B cell (primary cell): ENCODE data around the gene SASS6. TPM values are rescaled to one million over a fixed set of nuclear protein-coding genes. Genes with fewer than 3 reads are reported as not detected.

Experiments used
- ATAC-seq: fragments of 200-7000 bp; cut with Tn5 transposase; one replicate; pipeline ENCODE4 v1.10.0; 2021; ENCODE audit warnings: low read depth, mild to moderate bottlenecking, moderate number of reproducible peaks, moderate library complexity
- CTCF ChIA-PET: fragments of 350-600 bp; sonication (Branson Sonifier 250); formaldehyde crosslinking; loops from one replicate; lab custom pipeline; 2021; ENCODE audit warnings: antibody characterized with exemption, inconsistent platforms; lab: Charles Lee
- POLR2A ChIA-PET: fragments of 350-600 bp; sonication (Branson Sonifier 250); formaldehyde crosslinking; loops from one replicate; lab custom pipeline; 2021; ENCODE audit warnings: antibody characterized with exemption; lab: Charles Lee
- DNase-seq: peaks from one replicate; pipeline ENCODE4 v3.0.0; 2013
- H2AFZ ChIP-seq: 2 replicates; pipeline ENCODE4 v1.6.1; 2012; ENCODE audit warnings: mild to moderate bottlenecking, low read depth, low read length; ENCODE audit not compliant: insufficient read depth, poor library complexity, severe bottlenecking
- H3K27ac ChIP-seq, 2 donors: 1 replicate in 1 of 2; 2 replicates in 1 of 2; pipeline ENCODE4 v1.5.1; 2012 to 2013; ENCODE audit warnings: low read length in 2 of 2, mild to moderate bottlenecking in 2 of 2, moderate library complexity in 1 of 2
- H3K27me3 ChIP-seq, 4 experiments: fragments of 200-600 bp in 1 of 4; sonication (generic) in 1 of 4; replicated peaks in 1 of 4; 1 replicate in 2 of 4; 2 replicates in 2 of 4; pipeline versions ENCODE4 v1.6.1 to v1.7.0; 2013 to 2016; ENCODE audit warnings: low read length in 3 of 4, mild to moderate bottlenecking in 2 of 4, mixed read lengths in 1 of 4, moderate library complexity in 1 of 4; ENCODE audit not compliant: insufficient read depth in 4 of 4, control insufficient read depth in 3 of 4; ENCODE audit errors: control extremely low read depth in 1 of 4
- H3K36me3 ChIP-seq, 2 experiments: replicated peaks in 1 of 2; 1 replicate in 1 of 2; 2 replicates in 1 of 2; pipeline versions ENCODE4 v1.6.1 to v1.7.1; 2013; ENCODE audit warnings: low read length in 1 of 2; ENCODE audit not compliant: insufficient read depth in 2 of 2, control insufficient read depth in 1 of 2; ENCODE audit errors: control extremely low read depth in 1 of 2, extremely low read depth in 1 of 2
- H3K4me1 ChIP-seq, 2 donors: fragments of 200-600 bp in 1 of 2; sonication (generic) in 1 of 2; 1 replicate in 1 of 2; 2 replicates in 1 of 2; pipeline versions ENCODE4 v1.5.1 to v1.6.1; 2013 to 2017; ENCODE audit warnings: low read length in 2 of 2; ENCODE audit not compliant: control insufficient read depth in 2 of 2, insufficient read depth in 2 of 2
- H3K4me2 ChIP-seq: replicated peaks from 2 replicates; pipeline ENCODE3; 2012; ENCODE audit warnings: mild to moderate bottlenecking, low read depth, low read length; ENCODE audit not compliant: poor library complexity, severe bottlenecking
- H3K4me3 ChIP-seq, 5 experiments: fragments of 200-600 bp in 1 of 5; sonication (generic) in 1 of 5; 1 replicate in 3 of 5; 2 replicates in 2 of 5; pipeline versions ENCODE4 v1.5.1 to v1.7.0; 2011 to 2016; ENCODE audit warnings: low read length in 4 of 5, mild to moderate bottlenecking in 4 of 5, low read depth in 2 of 5, control low read depth in 1 of 5, moderate library complexity in 1 of 5; ENCODE audit not compliant: insufficient read depth in 1 of 5; ENCODE audit errors: control extremely low read depth in 1 of 5, extremely low read depth in 1 of 5
- H3K79me2 ChIP-seq: fragments of 200-600 bp; sonication (generic); one replicate; pipeline ENCODE4 v1.6.0; 2016; ENCODE audit warnings: low read length; ENCODE audit not compliant: control insufficient read depth, insufficient read depth
- H3K9ac ChIP-seq: fragments of 200-600 bp; sonication (generic); 2 replicates; pipeline ENCODE4 v1.6.1; 2017; ENCODE audit warnings: mild to moderate bottlenecking, low read length, moderate library complexity
- H3K9me3 ChIP-seq, 3 donors: one replicate each; pipeline versions ENCODE4 v1.6.1 to v1.7.1; 2013; ENCODE audit warnings: low read length in 2 of 3; ENCODE audit not compliant: control insufficient read depth in 2 of 3, insufficient read depth in 1 of 3; ENCODE audit errors: control extremely low read depth in 1 of 3
- H4K20me1 ChIP-seq: 2 replicates; pipeline ENCODE4 v1.6.0; 2012; ENCODE audit warnings: mild to moderate bottlenecking, low read length; ENCODE audit not compliant: insufficient read depth, control insufficient read depth, poor library complexity, severe bottlenecking
- H3K27ac Mint-ChIP-seq: one replicate; pipeline ENCODE4 v1.8.0; 2021; ENCODE audit warnings: mixed read lengths
- H3K27me3 Mint-ChIP-seq: one replicate; pipeline ENCODE4 v1.8.0; 2021; ENCODE audit warnings: mixed read lengths
- H3K4me1 Mint-ChIP-seq: one replicate; pipeline ENCODE4 v1.8.0; 2021; ENCODE audit warnings: mixed read lengths
- H3K4me3 Mint-ChIP-seq: one replicate; pipeline ENCODE4 v1.8.0; 2021; ENCODE audit warnings: mixed read lengths
- H3K9me3 Mint-ChIP-seq: one replicate; pipeline ENCODE4 v1.8.0; 2022; ENCODE audit warnings: mixed read lengths; ENCODE audit not compliant: insufficient read depth
- CTCF ChIP-seq: fragments of 200-600 bp; IDR thresholded peaks from one replicate; pipeline ENCODE4 v1.8.0; 2022; ENCODE audit warnings: antibody characterized with exemption, mild to moderate bottlenecking
- EZH2 ChIP-seq: IDR thresholded peaks from 2 replicates; pipeline ENCODE4 v1.6.1; 2012; ENCODE audit warnings: borderline replicate concordance, low read depth, mild to moderate bottlenecking, moderate library complexity, low read length; ENCODE audit not compliant: insufficient read depth, poor library complexity, severe bottlenecking
- whole genome bisulfite sequencing: methylation state at CpG from one replicate; pipeline ENCODE4 v1.1.5; 2013; ENCODE audit warnings: missing lambda C conversion rate; ENCODE audit not compliant: insufficient coverage; 5-methylcytosine and 5-hydroxymethylcytosine counted together
- intact Hi-C: fragments of 100-400 bp; cut with micrococcal nuclease; formaldehyde crosslinking; loops from one replicate; pipeline ENCODE4 v1.10.0; 2022
- polyA plus RNA-seq: library from polyadenylated mRNA; depleted of rRNA; stranded (reverse); fragments of >200 nt; gene quantifications from 2 replicates; pipeline ENCODE4 v1.2.3, GENCODE V29; 2012
- total RNA-seq, 2 donors: library from RNA; stranded (reverse); fragments of 120-200 nt in 1 of 2; gene quantifications; 1 replicate in 1 of 2; 2 replicates in 1 of 2; pipeline versions ENCODE4 v1.2.3 to v1.2.4, GENCODE V29; 2013 to 2022

The SASS6 gene
- total and polyA plus RNA-seq, 2 donors (not counting 1 experiment from before 2014, with no cell fraction given) = 1.1 to 7.0 TPM

GRCh38 chr1:100037656-100037926 is 95.1 kb downstream of the SASS6 start:
- peak overlapping the region; percentile 94 for H3K27ac Mint-ChIP-seq
- Histone ChIP-seq H3K9me3 (no peaks in the 10 kb centered on the region), H3K9ac (peak overlapping the region; percentile 87), H3K36me3 (no peaks in the 10 kb centered on the region), H3K27me3 (no peaks in the 10 kb centered on the region), H3K27ac (peak overlapping the region; percentile 96 to 99), H2AFZ (peak overlapping the region; percentile 78), H4K20me1 (no peaks in the 10 kb centered on the region), H3K4me2 (peak overlapping the region; percentile 76), H3K4me3 (peak overlapping the region; percentile 87 to 99 (median 97)), H3K4me1 (peaks cover 28 to 36% of the 10 kb centered on the region in 2 donors), H3K79me2 (peaks cover 58% of the 10 kb centered on the region)
- H3K4me1 Mint-ChIP-seq = peaks cover 37% of the 10 kb centered on the region
- H3K27me3 Mint-ChIP-seq = no peaks in the 10 kb centered on the region
- ChIA-PET CTCF (interaction anchor here (1.5 kb wide), 1 partner anchor 68 kb away, joined by 4 read pairs; the partner anchor contains the start of gene SLC35A3), POLR2A (interaction anchor here (0.6 to 1.5 kb wide), 5 partner anchors 9 to 1272 kb away, joined by 3 to 4 read pairs (median 4); partner anchors contain the start of genes DBT, SASS6 and TRMT13)
- TF ChIP-seq CTCF (no peak), EZH2 (no peak)
- DNase-seq (no peak), ATAC-seq (no peak)
- H3K9me3 Mint-ChIP-seq = no peaks in the 10 kb centered on the region
- WGBS = 0% methylated on average over 7 of the region's 8 CpGs
- peak overlapping the region; percentile 92 for H3K4me3 Mint-ChIP-seq
- intact Hi-C loops = loop anchor here (2.0 to 10.0 kb wide), 4 partner anchors 67 to 1165 kb away; partner anchors contain the start of gene DBT
